GM21360 (cell line): ENCODE data around the gene CCDC33.

Source experiments
- ATAC-seq: cut with Tn5 transposase; IDR thresholded peaks from one replicate; pipeline ENCODE4 v1.9.1; 2021; ENCODE audit warnings: mild to moderate bottlenecking, moderate library complexity; ENCODE audit not compliant: unreplicated experiment

Gene CCDC33

GRCh38 chr15:74258456-74259291 is 22.5 kb downstream of the CCDC33 start:
- ATAC-seq = no peak

GRCh38 chr15:74259292-74259648 is 23.1 kb downstream of the CCDC33 start:
- ATAC-seq = no peak

GRCh38 chr15:74259821-74260607 is 23.9 kb downstream of the CCDC33 start:
- ATAC-seq = no peak

GRCh38 chr15:74261041-74261440 is 24.9 kb downstream of the CCDC33 start:
- ATAC-seq = no peak

GRCh38 chr15:74261685-74262084 is 25.6 kb downstream of the CCDC33 start:
- ATAC-seq = no peak

GRCh38 chr15:74262151-74262550 is 26.0 kb downstream of the CCDC33 start:
- ATAC-seq = no peak

GRCh38 chr15:74262625-74263024 is 26.5 kb downstream of the CCDC33 start:
- ATAC-seq = no peak

GRCh38 chr15:74263466-74263865 is 27.3 kb downstream of the CCDC33 start:
- no peak for ATAC-seq

GRCh38 chr15:74264081-74264501 is 28.0 kb downstream of the CCDC33 start:
- ATAC-seq = no peak

- ATAC-seq = no peak
These were observed 29.0 kb downstream of the CCDC33 start for GRCh38 chr15:74265046-74265639.

- no peak for ATAC-seq
These were observed 31.9 kb downstream of the CCDC33 start for GRCh38 chr15:74268020-74268419.

GRCh38 chr15:74269362-74270035 is 33.4 kb downstream of the CCDC33 start:
- ATAC-seq = no peak

GRCh38 chr15:74270155-74270554 is 34.0 kb downstream of the CCDC33 start:
- ATAC-seq = no peak

- ATAC-seq = no peak
These were observed 34.9 kb downstream of the CCDC33 start for GRCh38 chr15:74270854-74271520.

- ATAC-seq = no peak
These were observed 36.7 kb downstream of the CCDC33 start for GRCh38 chr15:74272812-74273211.

GRCh38 chr15:74274470-74275038 is 38.4 kb downstream of the CCDC33 start:
- no peak for ATAC-seq

GRCh38 chr15:74275957-74276356 is 39.8 kb downstream of the CCDC33 start:
- ATAC-seq = no peak

- ATAC-seq = no peak
These were observed 40.4 kb downstream of the CCDC33 start for GRCh38 chr15:74276560-74276959.

GRCh38 chr15:74277242-74277810 is 41.2 kb downstream of the CCDC33 start:
- ATAC-seq = no peak

GRCh38 chr15:74278207-74278606 is 42.1 kb downstream of the CCDC33 start:
- ATAC-seq = no peak
